PC-3 (cell line): Measurements from ENCODE around the gene DRAM2. TPM values are rescaled to one million over a fixed set of nuclear protein-coding genes. Genes with fewer than 3 reads are reported as not detected.
"Not testable (repeated sequence)": the region's sequence is repeated elsewhere in the genome, so short reads cannot be mapped to it uniquely, and the experiment has no call there.

Source experiments
- ATAC-seq: fragments of 200-7000 bp; cut with Tn5 transposase; 2 replicates; pipeline ENCODE4 v1.9.1; 2020; ENCODE audit warnings: mild to moderate bottlenecking, moderate library complexity
- BruUV-seq: library from RNA; stranded (reverse); fragments of 400-500 nt; replicated peaks from 2 replicates; lab custom pipeline; 2021; lab: Mats Ljungman, UMichigan
- CTCF ChIA-PET: fragments of 300-600 bp; sonication (Branson Sonifier 250); formaldehyde crosslinking; loops from one replicate; lab custom pipeline; 2022; ENCODE audit warnings: antibody characterized with exemption; lab: Charles Lee
- POLR2A ChIA-PET: fragments of 300-600 bp; sonication (Branson Sonifier 250); formaldehyde crosslinking; loops from one replicate; lab custom pipeline; 2022; ENCODE audit warnings: antibody characterized with exemption; ENCODE audit not compliant: unreplicated experiment; lab: Charles Lee
- DNase-seq: peaks from one replicate; pipeline ENCODE4 v3.0.0-alpha.2; 2015
- H2AFZ ChIP-seq: fragments of 300-600 bp; sonication (generic); 2 replicates; pipeline ENCODE4 v1.6.0; 2016; ENCODE audit warnings: antibody characterized with exemption, low read length
- H3F3A ChIP-seq: fragments of 300-600 bp; sonication (generic); one replicate; pipeline ENCODE4 v1.6.0; 2017; ENCODE audit warnings: antibody characterized with exemption, low read length, control low read depth, mild to moderate bottlenecking; ENCODE audit not compliant: unreplicated experiment
- H3K27ac ChIP-seq: fragments of 300-600 bp; sonication (generic); 2 replicates; pipeline ENCODE4 v1.5.1; 2016; ENCODE audit warnings: mild to moderate bottlenecking, low read length
- H3K27me3 ChIP-seq: fragments of 300-600 bp; sonication (generic); 2 replicates; pipeline ENCODE4 v1.6.1; 2016; ENCODE audit warnings: low read length, mixed read lengths
- H3K36me3 ChIP-seq: fragments of 300-600 bp; sonication (generic); 2 replicates; pipeline ENCODE4 v1.6.1; 2016; ENCODE audit warnings: low read depth, mixed run types, low read length, mixed read lengths
- H3K4me1 ChIP-seq: fragments of 300-600 bp; sonication (generic); 2 replicates; pipeline ENCODE4 v1.5.1; 2016; ENCODE audit warnings: low read length; ENCODE audit not compliant: insufficient read depth
- H3K4me2 ChIP-seq: fragments of 300-600 bp; sonication (generic); 2 replicates; pipeline ENCODE4 v1.6.0; 2016; ENCODE audit warnings: low read length
- H3K4me3 ChIP-seq: fragments of 300-600 bp; sonication (generic); 2 replicates; pipeline ENCODE4 v1.5.1; 2016; ENCODE audit warnings: mild to moderate bottlenecking, low read length, mixed read lengths
- H3K79me2 ChIP-seq: fragments of 300-600 bp; sonication (generic); 2 replicates; pipeline ENCODE4 v1.6.1; 2017; ENCODE audit warnings: low read length, mixed read lengths
- H3K9ac ChIP-seq: fragments of 300-600 bp; sonication (generic); 2 replicates; pipeline ENCODE4 v1.6.0; 2016; ENCODE audit warnings: mild to moderate bottlenecking, low read length
- H3K9me2 ChIP-seq: fragments of 300-600 bp; sonication (generic); replicated peaks from 2 replicates; pipeline ENCODE4 v1.6.1; 2016; ENCODE audit warnings: mixed run types, low read length, mixed read lengths
- H3K9me3 ChIP-seq: fragments of 300-600 bp; sonication (generic); 2 replicates; pipeline ENCODE4 v1.6.1; 2016; ENCODE audit warnings: low read length, mixed read lengths
- H4K20me1 ChIP-seq: fragments of 300-600 bp; sonication (generic); 2 replicates; pipeline ENCODE4 v1.6.1; 2016; ENCODE audit warnings: low read length, mixed read lengths
- CTCF ChIP-seq: fragments of 300-600 bp; sonication (generic); conservative IDR thresholded peaks from 2 replicates; pipeline ENCODE4 v1.5.1; 2017; ENCODE audit warnings: antibody characterized with exemption, low read depth, mild to moderate bottlenecking, low read length
- EZH2 ChIP-seq: fragments of 300-600 bp; sonication (generic); IDR thresholded peaks from one replicate; pipeline ENCODE4 v1.6.1; 2017; ENCODE audit warnings: antibody characterized with exemption, mild to moderate bottlenecking, low read length; ENCODE audit not compliant: unreplicated experiment
- EZH2phosphoT487 ChIP-seq: fragments of 300-600 bp; sonication (generic); IDR thresholded peaks from 2 replicates; pipeline ENCODE4 v1.6.1; 2018; ENCODE audit warnings: mild to moderate bottlenecking, antibody characterized with exemption, low read length, borderline replicate concordance
- intact Hi-C: fragments of 100-400 bp; cut with micrococcal nuclease; formaldehyde crosslinking; loops from 2 replicates; pipeline ENCODE4 v1.9.0; 2023
- total RNA-seq: library from RNA; depleted of rRNA; stranded (reverse); fragments of >200 nt; gene quantifications from 2 replicates; pipeline ENCODE4 v1.2.3, GENCODE V29; 2014

The DRAM2 gene
- total RNA-seq, 1 experiment from 2014 or later = 30.0 TPM

GRCh38 chr1:111085676-111086075, 54.2 kb downstream of the DRAM2 start:
- H4K20me1 ChIP-seq = no peaks in the 10 kb centered on the region
- TF ChIP-seq CTCF = no peak
- TF ChIP-seq EZH2 = no peak
- no peak for TF ChIP-seq EZH2phosphoT487
- no peaks in the 10 kb centered on the region for H3F3A ChIP-seq
- no peak overlapping the region for H3K9ac ChIP-seq
- H3K36me3 ChIP-seq = no peaks in the 10 kb centered on the region
- H2AFZ ChIP-seq = no peak overlapping the region
- CTCF ChIA-PET = no interaction called here
- H3K9me2 ChIP-seq = no peaks in the 10 kb centered on the region
- no TSS peak for BruUV-seq
- no peak overlapping the region for H3K4me2 ChIP-seq
- H3K27me3 ChIP-seq = peaks cover 46% of the 10 kb centered on the region
- no peak overlapping the region for H3K27ac ChIP-seq
- H3K9me3 ChIP-seq = no peaks in the 10 kb centered on the region; the same call in 1 of the 2 replicates
- no peak overlapping the region for H3K4me3 ChIP-seq
- ATAC-seq = no peak
- H3K79me2 ChIP-seq = no peaks in the 10 kb centered on the region
- no peak for DNase-seq
- no peaks in the 10 kb centered on the region for H3K4me1 ChIP-seq
- intact Hi-C loops = no loop called here
- POLR2A ChIA-PET = no interaction called here

- Histone ChIP-seq H3K9me2 (no peaks in the 10 kb centered on the region), H3K4me3 (no peak overlapping the region), H3K9ac (no peak overlapping the region), H3F3A (no peaks in the 10 kb centered on the region), H3K36me3 (no peaks in the 10 kb centered on the region), H3K27ac (no peak overlapping the region), H3K27me3 (peaks cover 43% of the 10 kb centered on the region), H3K4me2 (no peak overlapping the region), H4K20me1 (no peaks in the 10 kb centered on the region), H3K4me1 (no peaks in the 10 kb centered on the region), H2AFZ (no peak overlapping the region), H3K9me3 (no peaks in the 10 kb centered on the region; the same call in 1 of the 2 replicates), H3K79me2 (no peaks in the 10 kb centered on the region)
- ATAC-seq = no peak
- intact Hi-C loops = no loop called here
- DNase-seq = no peak
- CTCF ChIA-PET = no interaction called here
- TF ChIP-seq EZH2 (no peak), EZH2phosphoT487 (no peak), CTCF (no peak)
- BruUV-seq = no TSS peak
- POLR2A ChIA-PET = no interaction called here
Measured at GRCh38 chr1:111084999-111085398, 54.9 kb downstream of the DRAM2 start.

GRCh38 chr1:111082421-111083203, 57.3 kb downstream of the DRAM2 start:
- H3K79me2 ChIP-seq = no peaks in the 10 kb centered on the region
- ATAC-seq (no peak), DNase-seq (peak; percentile 8)
- no peak overlapping the region for H3K4me2 ChIP-seq
- H3K36me3 ChIP-seq = no peaks in the 10 kb centered on the region
- no peak overlapping the region for H2AFZ ChIP-seq
- H3K9me3 ChIP-seq = no peaks in the 10 kb centered on the region; the same call in 1 of the 2 replicates
- H4K20me1 ChIP-seq = no peaks in the 10 kb centered on the region
- BruUV-seq = no TSS peak
- H3K9ac ChIP-seq = no peak overlapping the region
- intact Hi-C loops = no loop called here
- ChIA-PET POLR2A (no interaction called here), CTCF (no interaction called here)
- H3K4me1 ChIP-seq = no peaks in the 10 kb centered on the region
- H3K27ac ChIP-seq = no peak overlapping the region
- H3K9me2 ChIP-seq = no peaks in the 10 kb centered on the region
- no peak overlapping the region for H3K4me3 ChIP-seq
- peaks cover 30% of the 10 kb centered on the region for H3K27me3 ChIP-seq
- no peaks in the 10 kb centered on the region for H3F3A ChIP-seq
- TF ChIP-seq EZH2 (no peak), CTCF (no peak), EZH2phosphoT487 (no peak)

GRCh38 chr1:111079329-111079728, 60.6 kb downstream of the DRAM2 start:
- H3K27ac ChIP-seq, ATAC-seq, H3K27me3 ChIP-seq, H3K79me2 ChIP-seq, H3K4me1 ChIP-seq, H3K9me3 ChIP-seq, intact Hi-C loops, H4K20me1 ChIP-seq, H3K4me2 ChIP-seq, H3K36me3 ChIP-seq, DNase-seq, H3K9me2 ChIP-seq, BruUV-seq, H3F3A ChIP-seq, CTCF ChIA-PET, H2AFZ ChIP-seq, H3K9ac ChIP-seq, H3K4me3 ChIP-seq, POLR2A ChIA-PET: not testable (repeated sequence)
